Vagina (tissue), 2 donors: ENCODE measurements around the gene RPP30. TPM values are rescaled to one million over a fixed set of nuclear protein-coding genes. Genes with fewer than 3 reads are reported as not detected.

ENCODE experiments used
- DNase-seq, 2 donors: peaks; one replicate each; pipeline ENCODE4 v3.0.0-alpha.2; 2017; ENCODE audit errors: extremely low spot score in 2 of 2
- H3K27ac ChIP-seq: fragments of 200-600 bp; sonication (generic); one replicate; pipeline ENCODE4 v1.5.1; 2019
- H3K27me3 ChIP-seq: fragments of 200-600 bp; sonication (generic); one replicate; pipeline ENCODE4 v1.5.1; 2019
- H3K36me3 ChIP-seq, 2 donors: fragments of 200-600 bp; sonication (generic); one replicate each; pipeline ENCODE4 v1.5.1; 2017 to 2019
- H3K4me1 ChIP-seq: fragments of 200-600 bp; sonication (generic); one replicate; pipeline ENCODE4 v1.5.1; 2019
- H3K4me3 ChIP-seq, 2 donors: fragments of 200-600 bp; sonication (generic); 1 replicate in 1 of 2; 2 replicates in 1 of 2; pipeline ENCODE4 v1.5.1; 2016 to 2019
- H3K9me3 ChIP-seq: fragments of 200-600 bp; sonication (generic); one replicate; pipeline ENCODE4 v1.5.1; 2019
- POLR2A ChIP-seq, 2 donors: fragments of 450-650 bp; IDR thresholded peaks; one replicate each; pipeline ENCODE4 v1.6.1; 2017; ENCODE audit warnings: antibody characterized with exemption in 2 of 2, mild to moderate bottlenecking in 2 of 2, moderate library complexity in 2 of 2
- POLR2AphosphoS5 ChIP-seq, 2 donors: sonication (generic); formaldehyde crosslinking; IDR thresholded peaks; one replicate each; pipeline ENCODE4 v1.9.0; 2017; ENCODE audit warnings: antibody characterized with exemption in 2 of 2, mild to moderate bottlenecking in 2 of 2, low read depth in 1 of 2; ENCODE audit not compliant: insufficient read depth in 1 of 2
- intact Hi-C: fragments of 100-400 bp; cut with DNase I; formaldehyde crosslinking; loops from one replicate; pipeline ENCODE4 v1.15.1; 2023
- total RNA-seq: library from RNA; depleted of rRNA; stranded (reverse); fragments of >200 nt; gene quantifications from one replicate; pipeline ENCODE4 v1.2.3, GENCODE V29; 2016
- TF ChIP-seq, protein P1 (sequence below), 3 experiments: fragments of 450-650 bp in 2 of 3; fragments of 200-600 bp in 1 of 3; sonication (generic) in 1 of 3; IDR thresholded peaks; one replicate each; pipeline ENCODE4 v1.5.1; 2017 to 2019; ENCODE audit warnings: antibody characterized with exemption in 3 of 3, mild to moderate bottlenecking in 2 of 3, moderate library complexity in 2 of 3

RPP30 gene
- total RNA-seq, 1 donor from 2014 or later: 18.4 TPM

DNA sequence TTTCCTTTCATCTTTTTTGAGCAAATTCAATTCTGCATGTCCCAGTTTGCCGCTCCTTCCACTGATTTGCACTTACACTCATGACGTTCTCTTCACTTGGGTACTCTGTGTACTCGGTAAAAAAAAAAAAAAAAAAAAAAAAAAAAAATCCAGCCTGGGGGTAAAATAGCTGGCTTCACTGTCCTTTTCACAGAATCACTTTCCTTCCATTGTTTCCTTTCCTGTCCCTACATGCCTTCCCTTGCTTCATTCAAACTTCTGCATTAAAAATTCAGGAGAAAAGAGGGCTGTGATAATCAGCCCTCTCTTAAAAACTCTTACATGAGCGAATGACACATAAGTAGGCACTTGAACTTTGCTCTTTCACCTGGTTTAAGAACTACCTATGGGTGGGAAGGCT lies 40.4 kb downstream of the RPP30 start:
- no peak for TF ChIP-seq POLR2A (IDR thresholded peaks at IDR 0.05)
- no peak for TF ChIP-seq POLR2AphosphoS5 (IDR thresholded peaks at IDR 0.05; ENCODE audit: insufficient read depth in 1 of 2, low read depth in 1 of 2)
- TF ChIP-seq, protein P1, sequence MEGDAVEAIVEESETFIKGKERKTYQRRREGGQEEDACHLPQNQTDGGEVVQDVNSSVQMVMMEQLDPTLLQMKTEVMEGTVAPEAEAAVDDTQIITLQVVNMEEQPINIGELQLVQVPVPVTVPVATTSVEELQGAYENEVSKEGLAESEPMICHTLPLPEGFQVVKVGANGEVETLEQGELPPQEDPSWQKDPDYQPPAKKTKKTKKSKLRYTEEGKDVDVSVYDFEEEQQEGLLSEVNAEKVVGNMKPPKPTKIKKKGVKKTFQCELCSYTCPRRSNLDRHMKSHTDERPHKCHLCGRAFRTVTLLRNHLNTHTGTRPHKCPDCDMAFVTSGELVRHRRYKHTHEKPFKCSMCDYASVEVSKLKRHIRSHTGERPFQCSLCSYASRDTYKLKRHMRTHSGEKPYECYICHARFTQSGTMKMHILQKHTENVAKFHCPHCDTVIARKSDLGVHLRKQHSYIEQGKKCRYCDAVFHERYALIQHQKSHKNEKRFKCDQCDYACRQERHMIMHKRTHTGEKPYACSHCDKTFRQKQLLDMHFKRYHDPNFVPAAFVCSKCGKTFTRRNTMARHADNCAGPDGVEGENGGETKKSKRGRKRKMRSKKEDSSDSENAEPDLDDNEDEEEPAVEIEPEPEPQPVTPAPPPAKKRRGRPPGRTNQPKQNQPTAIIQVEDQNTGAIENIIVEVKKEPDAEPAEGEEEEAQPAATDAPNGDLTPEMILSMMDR (IDR thresholded peaks at IDR 0.05): no peak
- no peak for DNase-seq
- Histone ChIP-seq H3K27me3 (no peaks in the 10 kb centered on the region), H3K4me1 (peaks cover 4% of the 10 kb centered on the region), H3K9me3 (no peaks in the 10 kb centered on the region), H3K27ac (no peak overlapping the region), H3K4me3 (no peak overlapping the region), H3K36me3 (no peaks in the 10 kb centered on the region)
- intact Hi-C loops: no loop called here

DNA sequence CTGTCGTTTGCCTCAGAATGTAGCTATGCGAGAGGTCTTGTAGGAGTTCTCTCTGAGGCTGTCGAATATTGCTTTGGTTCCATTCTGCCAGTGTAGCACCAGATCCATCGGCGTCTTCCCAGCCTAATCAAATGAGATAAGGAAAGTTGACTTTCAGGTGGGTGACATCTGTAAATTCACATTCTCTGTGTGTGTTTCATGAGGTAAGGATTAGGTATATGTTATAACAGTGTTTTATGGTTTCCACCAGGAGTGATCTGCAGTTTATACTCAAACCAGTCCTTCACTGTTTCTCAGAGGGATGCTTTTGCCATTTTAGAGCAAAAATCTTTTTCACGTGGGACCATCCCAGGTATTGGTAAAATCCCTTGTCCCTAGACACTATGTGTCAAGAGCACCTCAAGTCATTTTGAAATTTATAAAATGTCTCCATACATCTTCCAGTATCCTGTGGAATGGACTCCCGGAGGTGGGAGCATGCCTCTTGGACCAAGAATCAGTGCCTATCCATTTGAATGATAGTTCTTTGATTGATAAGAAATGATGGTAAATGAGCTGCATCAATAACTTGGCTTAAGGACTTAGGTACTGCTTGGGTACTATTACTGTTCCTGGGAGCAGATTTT lies 41.2 kb downstream of the RPP30 start:
- no peak for TF ChIP-seq POLR2A (IDR thresholded peaks at IDR 0.05)
- TF ChIP-seq POLR2AphosphoS5 (IDR thresholded peaks at IDR 0.05; ENCODE audit: insufficient read depth in 1 of 2, low read depth in 1 of 2): no peak
- TF ChIP-seq, protein P1 (IDR thresholded peaks at IDR 0.05): no peak
- no peaks in the 10 kb centered on the region for H3K27me3 ChIP-seq
- peaks cover 4% of the 10 kb centered on the region for H3K4me1 ChIP-seq
- intact Hi-C loops: no loop called here
- H3K4me3 ChIP-seq: no peak overlapping the region
- H3K9me3 ChIP-seq: no peaks in the 10 kb centered on the region
- no peaks in the 10 kb centered on the region for H3K36me3 ChIP-seq
- no peak for DNase-seq
- no peak overlapping the region for H3K27ac ChIP-seq

DNA sequence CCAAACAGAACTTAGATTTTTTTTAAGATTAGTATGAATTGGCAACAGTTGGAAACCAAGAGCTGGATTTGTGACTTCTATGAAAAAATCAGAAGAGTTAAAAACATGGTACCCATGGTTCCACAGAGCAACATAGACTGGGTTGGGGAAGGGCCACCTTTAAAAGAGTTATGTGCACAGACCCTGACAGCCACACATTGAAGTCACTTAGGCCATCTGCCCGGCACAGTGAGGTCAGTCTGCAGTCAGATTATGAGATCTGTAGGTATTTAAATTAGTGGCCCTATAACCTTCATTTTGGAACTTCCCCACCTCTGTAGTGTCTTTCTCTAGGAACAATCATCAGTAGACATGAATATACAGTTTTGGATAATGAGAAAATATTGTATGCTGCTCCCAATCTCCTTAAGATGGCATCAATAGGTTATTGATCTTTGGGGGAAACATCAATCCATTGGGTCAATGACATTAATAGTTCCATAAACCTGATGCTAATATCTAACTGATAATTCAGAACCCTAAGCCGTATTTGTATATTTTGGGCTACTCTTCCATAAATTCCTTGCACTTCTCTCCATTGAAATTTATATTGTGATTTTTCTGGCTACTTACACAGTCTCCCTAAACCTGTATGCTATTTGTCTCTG lies 42.1 kb downstream of the RPP30 start:
- no peak for DNase-seq
- intact Hi-C loops: no loop called here
- no peak for TF ChIP-seq POLR2A (IDR thresholded peaks at IDR 0.05)
- H3K4me1 ChIP-seq: peaks cover 4% of the 10 kb centered on the region
- H3K27ac ChIP-seq: no peak overlapping the region
- H3K36me3 ChIP-seq: no peaks in the 10 kb centered on the region
- H3K4me3 ChIP-seq: no peak overlapping the region
- no peaks in the 10 kb centered on the region for H3K9me3 ChIP-seq
- no peaks in the 10 kb centered on the region for H3K27me3 ChIP-seq

DNA sequence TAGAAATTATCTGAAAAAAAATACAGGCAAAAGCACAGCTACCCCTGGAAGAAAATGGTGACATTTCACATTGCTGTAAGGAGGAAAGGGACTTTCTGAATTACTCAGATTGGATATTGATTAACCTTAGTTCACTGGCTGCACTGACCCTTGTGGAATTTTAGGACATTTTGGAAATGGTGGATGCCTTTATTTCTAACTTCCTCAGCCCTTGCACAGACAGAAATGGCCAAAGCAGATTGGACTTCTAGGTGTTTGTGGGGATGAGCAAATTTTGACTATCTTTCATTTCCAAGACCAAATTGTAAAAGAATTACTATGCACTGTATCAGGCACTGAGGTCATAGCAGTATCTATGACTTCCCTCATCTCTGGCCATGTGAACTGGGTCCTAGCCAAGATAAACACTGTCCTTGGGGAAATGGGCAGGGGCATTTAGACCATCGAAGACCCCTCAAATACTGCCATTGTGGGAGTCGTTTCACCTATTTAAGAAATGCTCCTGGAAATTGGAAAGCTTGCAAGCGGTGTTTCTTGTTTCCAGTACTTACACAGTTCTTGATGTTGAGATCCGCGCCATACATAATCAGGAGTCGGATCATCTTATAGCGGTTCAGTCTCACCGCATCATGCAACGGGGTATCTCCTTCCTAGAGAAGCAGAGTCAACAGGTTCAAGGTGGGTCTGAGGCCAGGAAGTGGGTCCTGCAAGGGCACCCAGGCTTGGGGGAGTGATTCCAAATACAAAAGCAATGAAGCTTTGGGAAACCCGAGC lies 43.4 kb downstream of the RPP30 start:
- no peak for DNase-seq
- H3K9me3 ChIP-seq: no peaks in the 10 kb centered on the region
- H3K36me3 ChIP-seq: no peaks in the 10 kb centered on the region
- H3K4me3 ChIP-seq: no peak overlapping the region
- no peaks in the 10 kb centered on the region for H3K27me3 ChIP-seq
- no peak overlapping the region for H3K27ac ChIP-seq
- peaks cover 4% of the 10 kb centered on the region for H3K4me1 ChIP-seq
- no peak for TF ChIP-seq POLR2AphosphoS5 (IDR thresholded peaks at IDR 0.05; ENCODE audit: insufficient read depth in 1 of 2, low read depth in 1 of 2)
- TF ChIP-seq, protein P1 (IDR thresholded peaks at IDR 0.05): no peak
- intact Hi-C loops: no loop called here

DNA sequence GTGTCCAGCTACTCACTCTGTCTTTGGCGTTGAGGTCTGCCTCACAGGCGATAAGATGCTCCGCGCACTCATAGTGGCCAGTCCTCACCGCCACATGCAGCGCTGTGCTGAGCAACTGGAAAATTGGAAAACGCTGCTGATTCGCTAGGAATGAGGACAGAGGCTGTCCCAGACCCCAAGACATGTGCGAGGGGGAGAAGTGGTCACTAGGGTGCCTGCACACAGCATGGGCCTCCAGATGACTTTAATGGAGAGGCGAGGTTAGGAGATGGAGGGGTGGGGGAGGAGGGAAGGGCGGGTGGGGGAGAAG lies 43.9 kb downstream of the RPP30 start:
- no peaks in the 10 kb centered on the region for H3K27me3 ChIP-seq
- TF ChIP-seq POLR2AphosphoS5 (IDR thresholded peaks at IDR 0.05; ENCODE audit: insufficient read depth in 1 of 2, low read depth in 1 of 2) (no peak), POLR2A (IDR thresholded peaks at IDR 0.05) (no peak)
- TF ChIP-seq, protein P1 (IDR thresholded peaks at IDR 0.05): no peak
- H3K27ac ChIP-seq: no peak overlapping the region
- no peak overlapping the region for H3K4me3 ChIP-seq
- peaks cover 4% of the 10 kb centered on the region for H3K4me1 ChIP-seq
- H3K9me3 ChIP-seq: no peaks in the 10 kb centered on the region
- H3K36me3 ChIP-seq: no peaks in the 10 kb centered on the region
- intact Hi-C loops: no loop called here
- DNase-seq: no peak
